HepG2 (cell line): Measurements from ENCODE around the gene LECT2. TPM values are rescaled to one million over a fixed set of nuclear protein-coding genes. Genes with fewer than 3 reads are reported as not detected.

ENCODE experiments used
- ARNT ChIP-seq: fragments of 450-650 bp; IDR thresholded peaks from 2 replicates; pipeline ENCODE4 v1.6.1; 2017
- CREM ChIP-seq, 2 experiments: sonication (generic) in 1 of 2; formaldehyde crosslinking in 1 of 2; IDR thresholded peaks; 2 replicates each; pipeline versions ENCODE4 v1.4.0 to v1.6.1; 2016 to 2020; ENCODE audit warnings: antibody characterized with exemption in 1 of 2, mild to moderate bottlenecking in 1 of 2, missing genetic modification reagents in 1 of 2
- ESRRA ChIP-seq: sonication (generic); formaldehyde crosslinking; IDR thresholded peaks from 2 replicates; pipeline ENCODE4 v1.5.1; 2020; ENCODE audit warnings: mild to moderate bottlenecking, low read depth, missing genetic modification reagents
- EZH2 ChIP-seq: conservative IDR thresholded peaks from 2 replicates; pipeline ENCODE4 v1.6.1; 2012; ENCODE audit warnings: mild to moderate bottlenecking, low read depth, low read length, moderate library complexity
- FOXK1 ChIP-seq: sonication (generic); formaldehyde crosslinking; IDR thresholded peaks from 2 replicates; pipeline ENCODE4 v1.4.0; 2020; ENCODE audit warnings: low read depth, missing genetic modification reagents, borderline replicate concordance
- FOXO1 ChIP-seq: sonication (generic); formaldehyde crosslinking; IDR thresholded peaks from 2 replicates; pipeline ENCODE4 v1.4.0; 2020; ENCODE audit warnings: missing genetic modification reagents
- FOXP1 ChIP-seq, 2 experiments: fragments of 450-650 bp in 1 of 2; IDR thresholded peaks; 2 replicates each; pipeline ENCODE4 v1.6.1; 2017 to 2018; ENCODE audit warnings: antibody characterized with exemption in 1 of 2
- HHEX ChIP-seq: IDR thresholded peaks from 2 replicates; pipeline ENCODE4 v1.6.1; 2016; ENCODE audit warnings: control low read depth
- HMG20A ChIP-seq: IDR thresholded peaks from 2 replicates; pipeline ENCODE4 v1.6.1; 2016; ENCODE audit warnings: borderline replicate concordance
- KDM5A ChIP-seq: fragments of 200-600 bp; sonication (generic); IDR thresholded peaks from 2 replicates; pipeline ENCODE4 v1.7.0; 2018; ENCODE audit warnings: antibody characterized with exemption, mild to moderate bottlenecking, low read length, borderline replicate concordance
- PPARG ChIP-seq: conservative IDR thresholded peaks from 2 replicates; pipeline ENCODE4 v1.6.1; 2016; ENCODE audit warnings: missing biosample characterization, missing genetic modification reagents
- SAP130 ChIP-seq: IDR thresholded peaks from 2 replicates; pipeline ENCODE4 v1.6.1; 2016; ENCODE audit warnings: low read depth
- SOX5 ChIP-seq: IDR thresholded peaks from 2 replicates; pipeline ENCODE4 v1.6.1; 2016; ENCODE audit warnings: borderline replicate concordance
- TGIF2 ChIP-seq: IDR thresholded peaks from 2 replicates; pipeline ENCODE4 v1.6.1; 2016; ENCODE audit warnings: control low read depth, missing compliant biosample characterization
- ZBTB20 ChIP-seq: sonication (generic); formaldehyde crosslinking; IDR thresholded peaks from 2 replicates; pipeline ENCODE4 v1.8.1; 2023; ENCODE audit warnings: missing genetic modification reagents, low read depth, mild to moderate bottlenecking, borderline replicate concordance
- ZFP37 ChIP-seq: sonication (generic); formaldehyde crosslinking; IDR thresholded peaks from 2 replicates; pipeline ENCODE4 v1.4.0; 2020; ENCODE audit warnings: missing genetic modification reagents, borderline replicate concordance
- ZNF337 ChIP-seq: sonication (generic); formaldehyde crosslinking; IDR thresholded peaks from 2 replicates; pipeline ENCODE4 v1.5.1; 2020; ENCODE audit warnings: missing genetic modification reagents, low read depth, mild to moderate bottlenecking, borderline replicate concordance
- ZNF644 ChIP-seq: IDR thresholded peaks from 2 replicates; pipeline ENCODE4 v1.6.1; 2016; ENCODE audit warnings: low read depth
- ZNF713 ChIP-seq: sonication (generic); formaldehyde crosslinking; IDR thresholded peaks from 2 replicates; pipeline ENCODE4 v1.4.0; 2020; ENCODE audit warnings: mild to moderate bottlenecking, missing genetic modification reagents
- ZNF749 ChIP-seq: sonication (generic); formaldehyde crosslinking; IDR thresholded peaks from 2 replicates; pipeline ENCODE4 v1.8.0; 2022; ENCODE audit warnings: mild to moderate bottlenecking, missing genetic modification reagents, moderate library complexity, borderline replicate concordance
- ZSCAN29 ChIP-seq: sonication (generic); formaldehyde crosslinking; conservative IDR thresholded peaks from 2 replicates; pipeline ENCODE4 v1.4.0; 2020; ENCODE audit warnings: mild to moderate bottlenecking, missing genetic modification reagents
- polyA plus RNA-seq, 8 experiments: library from polyadenylated mRNA; depleted of rRNA in 3 of 8; stranded (reverse) in 7 of 8; unstranded in 1 of 8; fragments of >200 nt; fragmentation: Illumina TruSeq in 4 of 8; extraction: Trizol in 4 of 8; gene quantifications; 2 replicates each; pipeline versions ENCODE4 v1.2.1 to v1.2.3, GENCODE V29; 2011 to 2016; ENCODE audit warnings: low read depth in 4 of 8, missing spikeins in 1 of 8, mixed read lengths in 1 of 8; ENCODE audit not compliant: insufficient read depth in 1 of 8
- total RNA-seq, 5 experiments: library from RNA; depleted of rRNA; stranded (reverse); fragments of >200 nt; fragmentation: Illumina TruSeq; extraction: Trizol; gene quantifications; 2 replicates each; pipeline ENCODE4 v1.2.3, GENCODE V29; 2016; ENCODE audit warnings: low read depth in 1 of 5
- TF ChIP-seq, protein P1 (sequence below): sonication (generic); formaldehyde crosslinking; IDR thresholded peaks from 2 replicates; pipeline ENCODE4 v1.5.1; 2020; ENCODE audit warnings: mild to moderate bottlenecking, missing genetic modification reagents, borderline replicate concordance
- TF ChIP-seq, protein P2 (sequence below): sonication (generic); formaldehyde crosslinking; conservative IDR thresholded peaks from 2 replicates; pipeline ENCODE4 v1.4.0; 2020; ENCODE audit warnings: mild to moderate bottlenecking, missing genetic modification reagents, moderate library complexity

LECT2 gene
- total and polyA plus RNA-seq, 2 of the 13 experiments (the other 11 are each of a cell fraction or from before 2014, with no cell fraction given) = not detected

DNA sequence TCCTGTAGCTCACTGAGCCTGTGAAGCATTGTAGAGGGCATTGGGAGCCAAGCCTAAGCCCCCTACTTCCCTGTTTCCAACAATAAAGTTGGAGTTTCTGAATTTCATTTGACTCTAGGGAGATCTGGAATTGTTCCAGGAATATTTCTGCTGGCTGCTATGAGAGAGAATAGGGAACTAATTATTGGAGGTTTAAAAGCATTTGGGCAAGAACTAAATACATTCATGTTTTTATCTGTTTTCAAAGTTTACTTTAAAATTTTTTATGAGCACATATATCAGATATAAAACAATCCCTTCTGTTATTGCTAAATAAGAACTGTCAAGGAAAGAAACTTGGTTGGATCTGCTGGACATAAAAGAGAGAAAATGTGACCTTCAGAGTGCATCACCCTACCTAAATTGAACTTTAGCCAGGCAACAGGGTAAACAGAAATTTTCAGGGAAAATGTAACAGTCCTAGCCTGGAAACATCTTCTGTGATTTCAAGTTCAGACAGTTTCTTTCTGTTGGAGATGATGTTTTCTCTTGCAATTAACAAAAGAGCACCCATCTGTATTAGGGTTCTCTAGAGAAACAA, 19.3 kb upstream of the LECT2 start (continued):
- TF ChIP-seq, protein P1, sequence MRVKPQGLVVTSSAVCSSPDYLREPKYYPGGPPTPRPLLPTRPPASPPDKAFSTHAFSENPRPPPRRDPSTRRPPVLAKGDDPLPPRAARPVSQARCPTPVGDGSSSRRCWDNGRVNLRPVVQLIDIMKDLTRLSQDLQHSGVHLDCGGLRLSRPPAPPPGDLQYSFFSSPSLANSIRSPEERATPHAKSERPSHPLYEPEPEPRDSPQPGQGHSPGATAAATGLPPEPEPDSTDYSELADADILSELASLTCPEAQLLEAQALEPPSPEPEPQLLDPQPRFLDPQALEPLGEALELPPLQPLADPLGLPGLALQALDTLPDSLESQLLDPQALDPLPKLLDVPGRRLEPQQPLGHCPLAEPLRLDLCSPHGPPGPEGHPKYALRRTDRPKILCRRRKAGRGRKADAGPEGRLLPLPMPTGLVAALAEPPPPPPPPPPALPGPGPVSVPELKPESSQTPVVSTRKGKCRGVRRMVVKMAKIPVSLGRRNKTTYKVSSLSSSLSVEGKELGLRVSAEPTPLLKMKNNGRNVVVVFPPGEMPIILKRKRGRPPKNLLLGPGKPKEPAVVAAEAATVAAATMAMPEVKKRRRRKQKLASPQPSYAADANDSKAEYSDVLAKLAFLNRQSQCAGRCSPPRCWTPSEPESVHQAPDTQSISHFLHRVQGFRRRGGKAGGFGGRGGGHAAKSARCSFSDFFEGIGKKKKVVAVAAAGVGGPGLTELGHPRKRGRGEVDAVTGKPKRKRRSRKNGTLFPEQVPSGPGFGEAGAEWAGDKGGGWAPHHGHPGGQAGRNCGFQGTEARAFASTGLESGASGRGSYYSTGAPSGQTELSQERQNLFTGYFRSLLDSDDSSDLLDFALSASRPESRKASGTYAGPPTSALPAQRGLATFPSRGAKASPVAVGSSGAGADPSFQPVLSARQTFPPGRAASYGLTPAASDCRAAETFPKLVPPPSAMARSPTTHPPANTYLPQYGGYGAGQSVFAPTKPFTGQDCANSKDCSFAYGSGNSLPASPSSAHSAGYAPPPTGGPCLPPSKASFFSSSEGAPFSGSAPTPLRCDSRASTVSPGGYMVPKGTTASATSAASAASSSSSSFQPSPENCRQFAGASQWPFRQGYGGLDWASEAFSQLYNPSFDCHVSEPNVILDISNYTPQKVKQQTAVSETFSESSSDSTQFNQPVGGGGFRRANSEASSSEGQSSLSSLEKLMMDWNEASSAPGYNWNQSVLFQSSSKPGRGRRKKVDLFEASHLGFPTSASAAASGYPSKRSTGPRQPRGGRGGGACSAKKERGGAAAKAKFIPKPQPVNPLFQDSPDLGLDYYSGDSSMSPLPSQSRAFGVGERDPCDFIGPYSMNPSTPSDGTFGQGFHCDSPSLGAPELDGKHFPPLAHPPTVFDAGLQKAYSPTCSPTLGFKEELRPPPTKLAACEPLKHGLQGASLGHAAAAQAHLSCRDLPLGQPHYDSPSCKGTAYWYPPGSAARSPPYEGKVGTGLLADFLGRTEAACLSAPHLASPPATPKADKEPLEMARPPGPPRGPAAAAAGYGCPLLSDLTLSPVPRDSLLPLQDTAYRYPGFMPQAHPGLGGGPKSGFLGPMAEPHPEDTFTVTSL (CRISPR knock-in tag) = peak; percentile 69; the same call in 1 of the 2 replicates
- TF ChIP-seq HMG20A (peak; percentile 76; the same call in 1 of the 2 replicates), ZNF644 (CRISPR knock-in tag) (peak; percentile 58; the same call in 1 of the 2 replicates), CREM (IDR thresholded peaks at IDR 0.05) (peak; percentile 59), CREM (CRISPR knock-in tag; IDR thresholded peaks at IDR 0.05) (no peak), ZFP37 (CRISPR knock-in tag) (no peak), HHEX (CRISPR knock-in tag) (no peak), ESRRA (CRISPR knock-in tag) (0 out of 2 replicates have a peak, but pooled peaks have one; percentile 35), SAP130 (CRISPR knock-in tag) (peak; percentile 60), ARNT (no peak), TGIF2 (CRISPR knock-in tag) (peak; percentile 32; the same call in 1 of the 2 replicates), FOXK1 (CRISPR knock-in tag) (peak; percentile 68; the same call in 1 of the 2 replicates), ZSCAN29 (CRISPR knock-in tag) (no peak), ZNF713 (CRISPR knock-in tag) (no peak), ZBTB20 (peak; percentile 33; the same call in 1 of the 2 replicates), FOXP1 (IDR thresholded peaks at IDR 0.05) (peak; percentile 52; the same call in 1 of the 2 replicates), FOXP1 (CRISPR knock-in tag; IDR thresholded peaks at IDR 0.05) (peak; percentile 89), ZNF337 (CRISPR knock-in tag) (no peak), EZH2 (no peak), SOX5 (CRISPR knock-in tag) (peak; percentile 73; the same call in 1 of the 2 replicates), PPARG (CRISPR knock-in tag) (peak; percentile 45; the same call in 1 of the 2 replicates), ZNF749 (CRISPR knock-in tag) (no peak), FOXO1 (CRISPR knock-in tag) (peak; percentile 88), KDM5A (no peak)
- TF ChIP-seq, protein P2, sequence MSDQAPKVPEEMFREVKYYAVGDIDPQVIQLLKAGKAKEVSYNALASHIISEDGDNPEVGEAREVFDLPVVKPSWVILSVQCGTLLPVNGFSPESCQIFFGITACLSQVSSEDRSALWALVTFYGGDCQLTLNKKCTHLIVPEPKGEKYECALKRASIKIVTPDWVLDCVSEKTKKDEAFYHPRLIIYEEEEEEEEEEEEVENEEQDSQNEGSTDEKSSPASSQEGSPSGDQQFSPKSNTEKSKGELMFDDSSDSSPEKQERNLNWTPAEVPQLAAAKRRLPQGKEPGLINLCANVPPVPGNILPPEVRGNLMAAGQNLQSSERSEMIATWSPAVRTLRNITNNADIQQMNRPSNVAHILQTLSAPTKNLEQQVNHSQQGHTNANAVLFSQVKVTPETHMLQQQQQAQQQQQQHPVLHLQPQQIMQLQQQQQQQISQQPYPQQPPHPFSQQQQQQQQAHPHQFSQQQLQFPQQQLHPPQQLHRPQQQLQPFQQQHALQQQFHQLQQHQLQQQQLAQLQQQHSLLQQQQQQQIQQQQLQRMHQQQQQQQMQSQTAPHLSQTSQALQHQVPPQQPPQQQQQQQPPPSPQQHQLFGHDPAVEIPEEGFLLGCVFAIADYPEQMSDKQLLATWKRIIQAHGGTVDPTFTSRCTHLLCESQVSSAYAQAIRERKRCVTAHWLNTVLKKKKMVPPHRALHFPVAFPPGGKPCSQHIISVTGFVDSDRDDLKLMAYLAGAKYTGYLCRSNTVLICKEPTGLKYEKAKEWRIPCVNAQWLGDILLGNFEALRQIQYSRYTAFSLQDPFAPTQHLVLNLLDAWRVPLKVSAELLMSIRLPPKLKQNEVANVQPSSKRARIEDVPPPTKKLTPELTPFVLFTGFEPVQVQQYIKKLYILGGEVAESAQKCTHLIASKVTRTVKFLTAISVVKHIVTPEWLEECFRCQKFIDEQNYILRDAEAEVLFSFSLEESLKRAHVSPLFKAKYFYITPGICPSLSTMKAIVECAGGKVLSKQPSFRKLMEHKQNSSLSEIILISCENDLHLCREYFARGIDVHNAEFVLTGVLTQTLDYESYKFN (CRISPR knock-in tag) = peak; percentile 84
